Left lung (tissue), 10 donors: ENCODE results near the gene OLFM1. TPM values are rescaled to one million over a fixed set of nuclear protein-coding genes. Genes with fewer than 3 reads are reported as not detected.

Experiments
- ATAC-seq: fragments of 200-7000 bp; cut with Tn5 transposase; one replicate; pipeline ENCODE4 v1.9.1; 2020; ENCODE audit warnings: moderate library complexity
- DNase-seq, 4 donors: peaks; one replicate each; pipeline ENCODE4 v3.0.0-alpha.2; 2013 to 2020
- H3K27ac ChIP-seq, 2 donors: fragments of 200-600 bp; sonication (generic) in 1 of 2; one replicate each; pipeline versions ENCODE4 v1.5.0 to v1.8.0; 2020 to 2021
- H3K27me3 ChIP-seq, 2 donors: fragments of 200-600 bp; sonication (generic) in 1 of 2; one replicate each; pipeline versions ENCODE4 v1.5.0 to v1.8.0; 2020 to 2021
- H3K36me3 ChIP-seq, 2 donors: fragments of 200-600 bp; sonication (generic) in 1 of 2; one replicate each; pipeline versions ENCODE4 v1.5.0 to v1.8.0; 2020 to 2021
- H3K4me1 ChIP-seq, 2 donors: fragments of 200-600 bp; one replicate each; pipeline ENCODE4 v1.8.0; 2021
- H3K4me3 ChIP-seq, 2 donors: fragments of 200-600 bp; sonication (generic) in 1 of 2; one replicate each; pipeline versions ENCODE4 v1.5.0 to v1.8.0; 2020 to 2021; ENCODE audit warnings: mild to moderate bottlenecking in 1 of 2
- H3K9me3 ChIP-seq, 2 donors: fragments of 200-600 bp; sonication (generic) in 1 of 2; one replicate each; pipeline versions ENCODE4 v1.5.0 to v1.8.0; 2020 to 2021
- CTCF ChIP-seq, 2 donors: fragments of 200-600 bp; sonication (generic) in 1 of 2; IDR thresholded peaks; one replicate each; pipeline versions ENCODE4 v1.5.0 to v1.8.0; 2021; ENCODE audit warnings: antibody characterized with exemption in 2 of 2
- intact Hi-C, 2 donors: fragments of 100-400 bp; cut with DNase I; formaldehyde crosslinking; loops; one replicate each; pipeline versions ENCODE4 v1.11.2 to v1.14.2; 2022
- polyA plus RNA-seq, 6 donors: library from polyadenylated mRNA; unstranded; fragments of 120-200 nt; gene quantifications; one replicate each; pipeline ENCODE4 v1.2.1, GENCODE V29; 2013; ENCODE audit not compliant: insufficient read length in 6 of 6
- total RNA-seq, 2 donors: library from RNA; stranded (reverse); fragmentation: NEBNext Ultra II Directional; extraction: Animal tissue kit (Norgen Biotek cat#: 25700); gene quantifications; one replicate each; pipeline ENCODE4 v1.2.1, GENCODE V29; 2021
- donor health status: DM: no; HTN: yes; CAD: no.
- donor health status: DM: no; HTN: no; CAD: no.

Gene OLFM1
- total and polyA plus RNA-seq, 8 donors: 6.8 to 21.5 (median 14.3) TPM

GRCh38 chr9:135050072-135050990 lies 37.1 kb upstream of the OLFM1 start:
- ATAC-seq: no peak
- Histone ChIP-seq H3K36me3 (no peaks in the 10 kb centered on the region), H3K27me3 (peaks cover 0 to 41% of the 10 kb centered on the region in 2 donors), H3K9me3 (no peaks in the 10 kb centered on the region), H3K4me1 (no peaks in the 10 kb centered on the region), H3K4me3 (no peak overlapping the region), H3K27ac (no peak overlapping the region)
- intact Hi-C loops: no loop called here
- no peak for DNase-seq
- no peak for TF ChIP-seq CTCF (IDR thresholded peaks at IDR 0.05)

DNA sequence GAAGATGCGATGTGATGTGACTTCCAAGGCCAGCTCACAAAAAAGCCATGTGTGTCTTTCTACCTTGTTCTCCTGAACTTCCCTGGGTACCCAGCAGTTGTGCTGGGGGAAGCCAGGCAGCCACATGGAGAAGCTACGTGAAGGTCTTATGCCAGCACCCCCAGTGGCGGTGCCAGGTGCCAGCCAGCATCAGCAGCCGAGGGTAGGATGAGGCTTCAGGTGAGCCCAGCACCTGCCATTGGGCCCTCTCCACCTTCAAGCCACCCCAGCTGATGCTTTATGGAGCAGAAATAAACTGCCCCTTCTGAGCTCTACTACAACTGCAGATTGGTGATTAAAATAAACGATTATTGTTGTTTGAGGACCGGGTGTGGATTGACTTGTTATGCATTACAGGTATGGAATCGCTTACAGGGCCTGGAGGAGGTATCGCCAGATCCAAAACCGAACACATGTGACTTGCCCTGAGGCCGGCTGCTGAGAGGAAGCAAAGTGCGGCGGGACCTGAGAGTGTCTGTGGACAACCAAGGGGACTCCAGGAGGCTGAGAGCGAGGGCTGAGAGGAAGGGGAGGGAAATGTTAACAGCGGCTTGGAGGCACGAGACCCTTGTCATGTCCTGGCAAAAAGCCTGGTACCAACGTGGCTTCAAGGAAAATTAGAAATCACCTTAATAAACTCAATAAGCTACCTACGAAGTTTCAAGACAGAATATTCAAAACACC lies 36.0 kb upstream of the OLFM1 start:
- no peaks in the 10 kb centered on the region for H3K9me3 ChIP-seq
- no peak overlapping the region for H3K4me3 ChIP-seq
- TF ChIP-seq CTCF (IDR thresholded peaks at IDR 0.05): no peak
- no peaks in the 10 kb centered on the region for H3K4me1 ChIP-seq
- peaks cover 0 to 35% of the 10 kb centered on the region in 2 donors for H3K27me3 ChIP-seq
- intact Hi-C loops: no loop called here
- H3K27ac ChIP-seq: no peak overlapping the region
- DNase-seq (peak in 1 of 4 donors; percentile 57), ATAC-seq (no peak)
- H3K36me3 ChIP-seq: no peaks in the 10 kb centered on the region

DNA sequence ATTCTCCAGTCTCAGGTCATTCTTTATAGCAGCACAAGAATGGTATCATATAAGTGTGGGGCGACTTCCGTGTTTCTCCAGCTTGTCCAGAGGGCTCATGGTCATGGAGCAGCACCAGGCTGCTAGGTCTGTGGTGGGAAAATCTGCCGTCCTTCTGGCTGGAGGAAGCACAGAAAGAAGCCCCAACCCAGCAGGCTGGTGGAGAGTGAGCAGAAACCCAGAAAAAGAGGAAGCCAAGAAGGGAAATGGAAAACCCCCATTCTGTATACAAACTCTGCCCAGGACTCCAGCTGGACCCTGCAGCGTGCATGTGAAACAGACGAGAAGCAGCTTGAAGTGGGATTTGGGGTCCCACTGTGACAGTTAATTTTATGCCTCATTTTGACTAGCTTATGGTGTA lies 34.3 kb upstream of the OLFM1 start:
- H3K36me3 ChIP-seq: no peaks in the 10 kb centered on the region
- H3K27me3 ChIP-seq: peaks cover 0 to 38% of the 10 kb centered on the region in 2 donors
- TF ChIP-seq CTCF (IDR thresholded peaks at IDR 0.05): no peak
- H3K4me1 ChIP-seq: no peaks in the 10 kb centered on the region
- no peak overlapping the region for H3K4me3 ChIP-seq
- H3K9me3 ChIP-seq: no peaks in the 10 kb centered on the region
- intact Hi-C loops: no loop called here
- ATAC-seq: no peak
- no peak overlapping the region for H3K27ac ChIP-seq
- peak in 1 of 4 donors; percentile 0 for DNase-seq

- Histone ChIP-seq H3K27ac (no peak overlapping the region), H3K27me3 (peaks cover 0 to 24% of the 10 kb centered on the region in 2 donors), H3K9me3 (no peaks in the 10 kb centered on the region), H3K4me3 (no peak overlapping the region), H3K36me3 (no peaks in the 10 kb centered on the region), H3K4me1 (no peaks in the 10 kb centered on the region)
- ATAC-seq (no peak), DNase-seq (no peak)
- intact Hi-C loops: no loop called here
- TF ChIP-seq CTCF (IDR thresholded peaks at IDR 0.05): no peak
Measured at GRCh38 chr9:135055181-135055580, 32.3 kb upstream of the OLFM1 start.

DNA sequence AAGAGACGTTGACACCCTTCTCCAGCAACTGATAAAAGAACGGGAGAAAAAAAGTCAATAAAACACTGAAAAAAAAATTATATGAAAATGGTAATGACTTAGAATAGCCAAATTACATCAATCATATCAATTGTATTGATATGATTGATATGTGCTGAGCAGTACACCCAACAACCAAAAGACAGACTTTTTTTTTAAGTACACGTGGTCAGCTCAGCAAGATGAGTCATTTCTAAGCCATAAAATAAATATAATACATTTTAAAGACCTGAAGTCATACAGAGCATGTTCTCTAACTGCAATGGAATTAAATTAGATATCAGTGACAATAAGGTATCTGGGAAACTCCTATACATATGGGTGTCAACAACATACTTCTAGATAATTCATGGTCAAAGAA lies 30.9 kb upstream of the OLFM1 start:
- H3K4me3 ChIP-seq: no peak overlapping the region
- DNase-seq (no peak), ATAC-seq (no peak)
- H3K27me3 ChIP-seq: peaks cover 0 to 28% of the 10 kb centered on the region in 2 donors
- H3K36me3 ChIP-seq: no peaks in the 10 kb centered on the region
- no peak overlapping the region for H3K27ac ChIP-seq
- H3K4me1 ChIP-seq: no peaks in the 10 kb centered on the region
- intact Hi-C loops: no loop called here
- no peaks in the 10 kb centered on the region for H3K9me3 ChIP-seq
- TF ChIP-seq CTCF (IDR thresholded peaks at IDR 0.05): no peak
